OCI-LY3 (cell line): ENCODE results near the gene PYGB.

Experiments
- H2AFZ ChIP-seq: fragments of 200-600, 300-600 bp; shearing (Covaris generic); 2 replicates; pipeline ENCODE4 v1.6.0; 2014; ENCODE audit warnings: antibody characterized with exemption, low read depth, low read length
- H3K27ac ChIP-seq: fragments of 200-600, 300-600 bp; sonication (generic); 2 replicates; pipeline ENCODE4 v1.5.1; 2014; ENCODE audit warnings: mild to moderate bottlenecking, low read length, moderate library complexity, mixed read lengths
- H3K27me3 ChIP-seq: fragments of 200-600, 300-600 bp; sonication (generic); 2 replicates; pipeline ENCODE4 v1.6.1; 2014; ENCODE audit warnings: low read depth, low read length, mixed read lengths
- H3K36me3 ChIP-seq: fragments of 200-600, 300-600 bp; sonication (generic); replicated peaks from 2 replicates; pipeline ENCODE3; 2014; ENCODE audit warnings: low read depth, low read length, mixed read lengths
- H3K4me1 ChIP-seq: fragments of 300-600, 200-600 bp; sonication (generic); 2 replicates; pipeline ENCODE4 v1.6.1; 2014; ENCODE audit warnings: low read length, mixed read lengths
- H3K4me2 ChIP-seq: fragments of 200-600, 300-600 bp; sonication (generic); 2 replicates; pipeline ENCODE4 v1.6.1; 2014; ENCODE audit warnings: low read length, mixed read lengths
- H3K4me3 ChIP-seq: fragments of 300-600, 200-600 bp; sonication (generic); 2 replicates; pipeline ENCODE4 v1.5.1; 2014; ENCODE audit warnings: antibody characterized with exemption, mild to moderate bottlenecking, low read length, moderate library complexity
- H3K79me2 ChIP-seq: fragments of 300-600, 200-600 bp; shearing (Covaris generic); 2 replicates; pipeline ENCODE4 v1.6.1; 2014; ENCODE audit warnings: mild to moderate bottlenecking, low read length, mixed read lengths
- H3K9ac ChIP-seq: fragments of 300-600, 200-600 bp; shearing (Covaris generic); 2 replicates; pipeline ENCODE4 v1.6.0; 2014; ENCODE audit warnings: mild to moderate bottlenecking, low read length, moderate library complexity
- H3K9me3 ChIP-seq: fragments of 200-600, 300-600 bp; shearing (Covaris generic); 2 replicates; pipeline ENCODE4 v1.6.1; 2014; ENCODE audit warnings: low read length, mixed read lengths; ENCODE audit not compliant: insufficient read depth
- H4K20me1 ChIP-seq: fragments of 200-600, 300-600 bp; sonication (generic); 2 replicates; pipeline ENCODE4 v1.6.1; 2016; ENCODE audit warnings: low read length, mixed read lengths; ENCODE audit not compliant: insufficient read depth
- EZH2phosphoT487 ChIP-seq: fragments of 200-600 bp; shearing (Covaris generic); IDR thresholded peaks from 2 replicates; pipeline ENCODE4 v1.6.1; 2018; ENCODE audit warnings: antibody characterized with exemption, mixed run types, low read depth
- TF ChIP-seq, protein P1 (sequence below): fragments of 200-600, 300-600 bp; sonication (generic); IDR thresholded peaks from 2 replicates; pipeline ENCODE4 v1.5.1; 2014; ENCODE audit warnings: antibody characterized with exemption, low read length, low read depth

Gene PYGB

DNA sequence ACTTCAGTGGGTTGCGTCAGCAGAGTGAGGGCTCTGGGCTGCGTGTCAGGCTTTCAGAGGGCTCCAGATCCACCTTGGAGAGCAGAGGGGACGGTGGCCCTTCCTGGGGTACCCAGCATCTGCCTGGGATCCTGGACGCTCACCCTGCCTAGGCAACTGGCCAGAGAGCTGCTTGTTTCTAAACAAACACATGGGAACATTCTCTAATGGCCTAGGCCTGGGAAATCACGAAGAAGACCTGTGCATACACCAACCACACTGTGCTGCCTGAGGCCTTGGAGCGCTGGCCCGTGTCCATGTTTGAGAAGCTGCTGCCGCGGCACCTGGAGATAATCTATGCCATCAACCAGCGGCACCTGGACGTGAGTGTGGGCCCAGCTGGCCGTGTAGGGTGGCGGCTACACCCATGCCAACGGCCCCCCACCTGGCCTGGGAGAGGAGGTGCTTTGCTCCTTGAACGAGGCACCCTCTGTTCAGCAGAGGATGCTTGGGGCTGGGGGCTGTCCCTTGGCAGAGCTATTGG is 32.2 kb downstream of the PYGB start:
- Histone ChIP-seq H3K9me3 (no peaks in the 10 kb centered on the region), H3K27me3 (no peaks in the 10 kb centered on the region), H3K27ac (no peak overlapping the region), H2AFZ (no peak overlapping the region), H4K20me1 (peaks cover 28% of the 10 kb centered on the region), H3K79me2 (no peaks in the 10 kb centered on the region), H3K4me2 (no peak overlapping the region), H3K4me1 (peaks cover 27% of the 10 kb centered on the region), H3K4me3 (no peak overlapping the region), H3K36me3 (peaks cover 27% of the 10 kb centered on the region), H3K9ac (no peak overlapping the region)
- no peak for TF ChIP-seq EZH2phosphoT487
- TF ChIP-seq, protein P1, sequence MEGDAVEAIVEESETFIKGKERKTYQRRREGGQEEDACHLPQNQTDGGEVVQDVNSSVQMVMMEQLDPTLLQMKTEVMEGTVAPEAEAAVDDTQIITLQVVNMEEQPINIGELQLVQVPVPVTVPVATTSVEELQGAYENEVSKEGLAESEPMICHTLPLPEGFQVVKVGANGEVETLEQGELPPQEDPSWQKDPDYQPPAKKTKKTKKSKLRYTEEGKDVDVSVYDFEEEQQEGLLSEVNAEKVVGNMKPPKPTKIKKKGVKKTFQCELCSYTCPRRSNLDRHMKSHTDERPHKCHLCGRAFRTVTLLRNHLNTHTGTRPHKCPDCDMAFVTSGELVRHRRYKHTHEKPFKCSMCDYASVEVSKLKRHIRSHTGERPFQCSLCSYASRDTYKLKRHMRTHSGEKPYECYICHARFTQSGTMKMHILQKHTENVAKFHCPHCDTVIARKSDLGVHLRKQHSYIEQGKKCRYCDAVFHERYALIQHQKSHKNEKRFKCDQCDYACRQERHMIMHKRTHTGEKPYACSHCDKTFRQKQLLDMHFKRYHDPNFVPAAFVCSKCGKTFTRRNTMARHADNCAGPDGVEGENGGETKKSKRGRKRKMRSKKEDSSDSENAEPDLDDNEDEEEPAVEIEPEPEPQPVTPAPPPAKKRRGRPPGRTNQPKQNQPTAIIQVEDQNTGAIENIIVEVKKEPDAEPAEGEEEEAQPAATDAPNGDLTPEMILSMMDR: no peak

DNA sequence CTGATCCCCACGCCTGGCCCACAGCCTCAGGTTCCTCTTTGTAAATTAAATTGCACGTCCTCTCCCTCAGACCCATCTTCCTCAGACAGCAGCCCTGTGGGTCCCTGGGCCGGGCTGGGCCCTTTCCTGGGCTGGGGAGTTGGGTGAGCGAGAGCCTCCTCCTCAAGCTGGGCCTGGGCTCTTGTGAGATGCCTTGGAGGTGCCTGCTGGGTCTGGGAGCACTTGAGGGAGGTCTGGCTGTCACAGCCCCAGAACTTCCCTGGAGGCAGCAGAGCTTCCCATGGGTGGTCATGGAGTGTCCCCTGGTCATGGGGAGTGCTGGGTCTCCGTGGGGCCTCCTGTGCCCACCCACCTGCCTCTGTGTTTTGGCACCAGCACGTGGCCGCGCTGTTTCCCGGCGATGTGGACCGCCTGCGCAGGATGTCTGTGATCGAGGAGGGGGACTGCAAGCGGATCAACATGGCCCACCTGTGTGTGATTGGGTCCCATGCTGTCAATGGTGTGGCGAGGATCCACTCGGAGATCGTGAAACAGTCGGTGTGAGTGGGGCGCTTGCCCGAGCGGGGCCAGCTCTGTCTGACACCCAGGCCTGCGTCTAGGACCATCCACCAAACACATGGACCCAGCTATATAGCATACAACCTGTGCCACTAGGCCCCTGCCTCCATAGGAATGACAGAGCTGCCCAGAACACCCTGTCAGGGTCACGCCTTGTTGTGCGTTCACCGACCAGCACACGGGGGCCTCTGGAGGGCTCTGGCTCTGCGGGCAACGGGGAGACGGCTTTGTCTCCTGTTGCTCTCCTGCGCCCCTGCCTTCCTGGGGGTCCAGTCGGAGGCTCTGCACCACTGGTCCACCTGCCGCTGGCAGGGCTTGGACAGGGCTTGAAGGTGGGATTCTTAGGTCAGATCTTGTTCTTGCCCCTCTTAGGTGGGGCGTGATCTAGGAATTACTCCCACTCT is 33.0 kb downstream of the PYGB start:
- H3K4me3 ChIP-seq: 0 out of 2 replicates have a peak overlapping the region, but pooled peaks have one; percentile 4
- no peak overlapping the region for H3K9ac ChIP-seq
- peak overlapping the region; percentile 44 for H3K4me2 ChIP-seq
- H3K9me3 ChIP-seq: no peaks in the 10 kb centered on the region
- TF ChIP-seq, protein P1: no peak
- H2AFZ ChIP-seq: no peak overlapping the region
- H3K27me3 ChIP-seq: no peaks in the 10 kb centered on the region
- no peak overlapping the region for H3K27ac ChIP-seq
- H3K36me3 ChIP-seq: peaks cover 29% of the 10 kb centered on the region
- no peaks in the 10 kb centered on the region for H3K79me2 ChIP-seq
- peaks cover 24% of the 10 kb centered on the region for H4K20me1 ChIP-seq
- H3K4me1 ChIP-seq: peaks cover 27% of the 10 kb centered on the region

DNA sequence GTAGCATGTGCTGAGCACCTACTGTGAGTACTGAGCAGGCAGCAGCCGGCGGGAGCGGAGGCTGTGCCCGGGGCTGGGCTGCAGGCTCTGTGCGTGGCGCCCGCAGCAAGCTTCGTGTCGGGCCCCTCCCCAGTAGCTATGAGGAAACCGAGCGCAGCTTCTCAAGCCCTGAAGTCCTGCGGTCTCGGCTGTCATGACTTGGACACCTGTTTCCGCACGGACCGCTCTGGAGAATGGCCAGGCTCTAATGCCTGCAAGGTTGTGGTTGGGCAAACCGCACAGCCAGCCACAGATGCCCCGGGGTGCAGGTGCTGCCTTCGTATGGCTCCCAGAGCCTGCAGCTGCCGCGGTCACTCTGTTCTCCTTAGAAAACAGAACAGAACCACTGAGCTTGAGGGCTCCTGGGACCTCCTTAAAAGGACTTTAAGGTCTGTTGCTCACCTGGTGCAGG is 33.7 kb downstream of the PYGB start:
- Histone ChIP-seq H3K27me3 (no peaks in the 10 kb centered on the region), H3K9me3 (no peaks in the 10 kb centered on the region), H3K79me2 (no peaks in the 10 kb centered on the region), H4K20me1 (peaks cover 24% of the 10 kb centered on the region), H3K9ac (no peak overlapping the region), H3K27ac (no peak overlapping the region), H3K4me3 (0 out of 2 replicates have a peak overlapping the region, but pooled peaks have one; percentile 4), H3K36me3 (peaks cover 29% of the 10 kb centered on the region), H3K4me1 (peaks cover 27% of the 10 kb centered on the region), H3K4me2 (peak overlapping the region; percentile 44), H2AFZ (no peak overlapping the region)
- TF ChIP-seq EZH2phosphoT487: no peak
- TF ChIP-seq, protein P1: no peak

DNA sequence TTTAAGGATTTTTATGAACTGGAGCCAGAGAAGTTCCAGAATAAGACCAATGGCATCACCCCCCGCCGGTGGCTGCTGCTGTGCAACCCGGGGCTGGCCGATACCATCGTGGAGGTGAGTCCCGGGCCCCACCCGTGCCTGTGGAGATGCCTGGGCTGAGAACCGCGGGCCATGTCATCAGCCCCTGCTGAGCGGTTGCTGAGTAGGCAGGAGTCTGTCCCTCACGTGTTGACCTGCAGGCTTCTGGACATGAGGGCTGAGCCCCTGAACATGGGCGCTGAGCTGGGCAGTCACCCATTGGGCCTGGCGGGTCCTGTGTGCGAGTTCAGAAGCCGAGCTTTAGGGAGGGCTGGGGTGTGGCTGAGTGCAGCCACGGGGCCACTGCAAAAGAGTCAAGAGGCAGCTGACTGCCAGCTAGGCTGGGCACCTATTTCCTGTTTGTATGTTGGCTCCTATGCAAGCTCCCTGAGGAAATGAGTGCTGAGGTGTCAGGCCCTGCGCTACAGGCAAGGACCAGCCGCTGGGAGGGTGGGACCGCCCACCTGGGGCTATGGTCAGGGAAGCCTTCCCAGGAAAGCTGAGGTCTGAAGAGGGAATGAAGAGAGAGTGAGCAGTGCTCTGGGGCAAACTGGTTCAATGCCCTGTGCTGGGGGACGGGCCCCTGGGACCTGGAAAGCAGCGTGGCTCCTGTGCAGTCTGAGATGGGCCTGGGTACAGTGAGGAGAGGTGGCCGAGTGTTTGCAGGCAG is 34.3 kb downstream of the PYGB start:
- Histone ChIP-seq H3K4me1 (peaks cover 27% of the 10 kb centered on the region), H3K36me3 (peaks cover 32% of the 10 kb centered on the region), H3K4me3 (no peak overlapping the region), H3K79me2 (no peaks in the 10 kb centered on the region), H2AFZ (no peak overlapping the region), H3K27me3 (no peaks in the 10 kb centered on the region), H3K27ac (no peak overlapping the region), H3K9me3 (no peaks in the 10 kb centered on the region), H4K20me1 (peaks cover 24% of the 10 kb centered on the region), H3K9ac (no peak overlapping the region), H3K4me2 (peak overlapping the region; percentile 44)
- no peak for TF ChIP-seq EZH2phosphoT487
- TF ChIP-seq, protein P1: no peak
